SK-N-SH treated with all-trans-retinoic acid at 6 μM for 48 hours (cell line): ENCODE measurements around the gene EDAR.

Experiments
- ATAC-seq: fragments of 200-7000 bp; cut with Tn5 transposase; 3 replicates; pipeline ENCODE4 v1.9.1; 2020; ENCODE audit warnings: mild to moderate bottlenecking, moderate library complexity
- ARNTL ChIP-seq: fragments of 450-650 bp; formaldehyde crosslinking; IDR thresholded peaks from 2 replicates; pipeline ENCODE4 v1.5.0; 2020; ENCODE audit warnings: low read depth, mild to moderate bottlenecking, moderate library complexity, borderline replicate concordance
- BACH2 ChIP-seq: fragments of 250-450 bp; sonication (Bioruptor Pico); IDR thresholded peaks from 2 replicates; pipeline ENCODE4 v1.9.0; 2021; ENCODE audit warnings: mild to moderate bottlenecking, borderline replicate concordance
- ESRRG ChIP-seq: fragments of 250-450 bp; sonication (Bioruptor Pico); IDR thresholded peaks from 2 replicates; pipeline ENCODE4 v1.6.1; 2021; ENCODE audit warnings: mild to moderate bottlenecking
- GLIS3 ChIP-seq: fragments of 250-450 bp; sonication (Bioruptor Pico); IDR thresholded peaks from 2 replicates; pipeline ENCODE4 v1.5.0; 2020; ENCODE audit warnings: mild to moderate bottlenecking, moderate library complexity
- ISL1 ChIP-seq: fragments of 250-450 bp; sonication (Bioruptor Pico); IDR thresholded peaks from 2 replicates; pipeline ENCODE4 v2.1.2; 2022; ENCODE audit warnings: mild to moderate bottlenecking, moderate library complexity
- OSR1 ChIP-seq: fragments of 250-450 bp; sonication (Bioruptor Pico); IDR thresholded peaks from 2 replicates; pipeline ENCODE4 v1.8.0; 2022; ENCODE audit warnings: moderate library complexity, mild to moderate bottlenecking, inconsistent platforms
- RARB ChIP-seq: fragments of 250-450 bp; sonication (Bioruptor Pico); IDR thresholded peaks from 2 replicates; pipeline ENCODE4 v1.8.0; 2021; ENCODE audit warnings: mild to moderate bottlenecking, moderate library complexity
- SNAI2 ChIP-seq: fragments of 250-450 bp; sonication (Bioruptor Pico); IDR thresholded peaks from 2 replicates; pipeline ENCODE4 v1.5.0; 2020; ENCODE audit warnings: mild to moderate bottlenecking, moderate library complexity
- TCF4 ChIP-seq: fragments of 250-450 bp; sonication (Bioruptor Pico); IDR thresholded peaks from 2 replicates; pipeline ENCODE4 v1.8.0; 2021; ENCODE audit warnings: mild to moderate bottlenecking, moderate library complexity, borderline replicate concordance
- TOX ChIP-seq: fragments of 250-450 bp; sonication (Bioruptor Pico); IDR thresholded peaks from 2 replicates; pipeline ENCODE4 v1.8.0; 2021; ENCODE audit warnings: mild to moderate bottlenecking, moderate library complexity, borderline replicate concordance
- ZC3H10 ChIP-seq: fragments of 250-450 bp; sonication (Bioruptor Pico); IDR thresholded peaks from 2 replicates; pipeline ENCODE4 v1.5.1; 2021; ENCODE audit warnings: mild to moderate bottlenecking, moderate library complexity
- ZFP3 ChIP-seq: fragments of 250-450 bp; sonication (Bioruptor Pico); IDR thresholded peaks from 2 replicates; pipeline ENCODE4 v1.5.0; 2020; ENCODE audit warnings: mild to moderate bottlenecking, moderate library complexity
- ZFP30 ChIP-seq: fragments of 450-650 bp; formaldehyde crosslinking; IDR thresholded peaks from 2 replicates; pipeline ENCODE4 v1.5.0; 2022; ENCODE audit warnings: mild to moderate bottlenecking, moderate library complexity
- ZNF565 ChIP-seq: fragments of 450-650 bp; formaldehyde crosslinking; conservative IDR thresholded peaks from 2 replicates; pipeline ENCODE4 v1.5.0; 2020; ENCODE audit warnings: low read depth, mild to moderate bottlenecking, moderate library complexity
- ZNF70 ChIP-seq: fragments of 450-650 bp; formaldehyde crosslinking; IDR thresholded peaks from 2 replicates; pipeline ENCODE4 v1.5.0; 2020; ENCODE audit warnings: mild to moderate bottlenecking, moderate library complexity
- ZNF8 ChIP-seq: fragments of 450-650 bp; formaldehyde crosslinking; IDR thresholded peaks from 2 replicates; pipeline ENCODE4 v1.5.0; 2020; ENCODE audit warnings: mild to moderate bottlenecking, moderate library complexity
- TF ChIP-seq, protein P1 (sequence below): fragments of 250-450 bp; sonication (Bioruptor Pico); IDR thresholded peaks from 2 replicates; pipeline ENCODE4 v1.5.0; 2020; ENCODE audit warnings: mild to moderate bottlenecking, moderate library complexity
- TF ChIP-seq, protein P2 (sequence below): fragments of 250-450 bp; sonication (Bioruptor Pico); IDR thresholded peaks from 2 replicates; pipeline ENCODE4 v1.8.0; 2020; ENCODE audit warnings: mild to moderate bottlenecking, moderate library complexity, borderline replicate concordance
- TF ChIP-seq, protein P3 (sequence below): fragments of 250-450 bp; sonication (Bioruptor Pico); IDR thresholded peaks from 2 replicates; pipeline ENCODE4 v1.5.1; 2021; ENCODE audit warnings: mild to moderate bottlenecking, moderate library complexity

The EDAR gene

DNA sequence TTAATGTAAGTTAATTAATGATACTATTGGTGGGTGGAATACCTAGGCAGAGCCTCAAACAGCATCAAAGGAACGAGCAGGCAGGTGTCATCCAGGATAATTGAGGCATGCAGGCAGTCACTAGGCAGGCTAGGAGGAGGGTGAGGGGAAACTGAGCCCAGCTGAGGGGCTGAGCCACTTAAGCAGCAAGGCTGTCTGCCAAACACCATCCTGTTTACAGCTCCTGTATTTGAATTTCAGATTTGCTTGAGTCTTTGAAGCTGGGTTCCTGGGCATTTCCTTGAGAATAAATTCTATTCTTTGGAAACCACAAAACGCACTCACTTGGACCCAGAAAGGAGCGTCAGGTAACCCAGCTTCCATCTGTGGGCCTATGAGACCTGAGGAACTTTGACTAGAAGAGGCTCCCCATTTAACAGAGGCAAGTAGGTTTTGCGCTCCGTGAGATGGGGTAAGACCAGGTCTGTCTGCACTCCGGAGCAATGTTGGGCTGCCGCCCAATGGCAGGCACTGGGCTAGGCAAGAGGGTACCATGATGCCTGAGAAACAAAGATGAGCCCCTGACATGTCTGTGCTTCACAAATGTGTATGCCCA is 2.0 kb downstream of the EDAR start (continued):
- no peak for TF ChIP-seq ZFP30 (CRISPR knock-in tag)
- no peak for TF ChIP-seq RARB
- TF ChIP-seq, protein P1, sequence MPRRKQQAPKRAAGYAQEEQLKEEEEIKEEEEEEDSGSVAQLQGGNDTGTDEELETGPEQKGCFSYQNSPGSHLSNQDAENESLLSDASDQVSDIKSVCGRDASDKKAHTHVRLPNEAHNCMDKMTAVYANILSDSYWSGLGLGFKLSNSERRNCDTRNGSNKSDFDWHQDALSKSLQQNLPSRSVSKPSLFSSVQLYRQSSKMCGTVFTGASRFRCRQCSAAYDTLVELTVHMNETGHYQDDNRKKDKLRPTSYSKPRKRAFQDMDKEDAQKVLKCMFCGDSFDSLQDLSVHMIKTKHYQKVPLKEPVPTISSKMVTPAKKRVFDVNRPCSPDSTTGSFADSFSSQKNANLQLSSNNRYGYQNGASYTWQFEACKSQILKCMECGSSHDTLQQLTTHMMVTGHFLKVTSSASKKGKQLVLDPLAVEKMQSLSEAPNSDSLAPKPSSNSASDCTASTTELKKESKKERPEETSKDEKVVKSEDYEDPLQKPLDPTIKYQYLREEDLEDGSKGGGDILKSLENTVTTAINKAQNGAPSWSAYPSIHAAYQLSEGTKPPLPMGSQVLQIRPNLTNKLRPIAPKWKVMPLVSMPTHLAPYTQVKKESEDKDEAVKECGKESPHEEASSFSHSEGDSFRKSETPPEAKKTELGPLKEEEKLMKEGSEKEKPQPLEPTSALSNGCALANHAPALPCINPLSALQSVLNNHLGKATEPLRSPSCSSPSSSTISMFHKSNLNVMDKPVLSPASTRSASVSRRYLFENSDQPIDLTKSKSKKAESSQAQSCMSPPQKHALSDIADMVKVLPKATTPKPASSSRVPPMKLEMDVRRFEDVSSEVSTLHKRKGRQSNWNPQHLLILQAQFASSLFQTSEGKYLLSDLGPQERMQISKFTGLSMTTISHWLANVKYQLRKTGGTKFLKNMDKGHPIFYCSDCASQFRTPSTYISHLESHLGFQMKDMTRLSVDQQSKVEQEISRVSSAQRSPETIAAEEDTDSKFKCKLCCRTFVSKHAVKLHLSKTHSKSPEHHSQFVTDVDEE (CRISPR knock-in tag) = no peak
- no peak for TF ChIP-seq SNAI2 (CRISPR knock-in tag)
- no peak for TF ChIP-seq GLIS3 (CRISPR knock-in tag)
- no peak for TF ChIP-seq ZNF8 (CRISPR knock-in tag)

DNA sequence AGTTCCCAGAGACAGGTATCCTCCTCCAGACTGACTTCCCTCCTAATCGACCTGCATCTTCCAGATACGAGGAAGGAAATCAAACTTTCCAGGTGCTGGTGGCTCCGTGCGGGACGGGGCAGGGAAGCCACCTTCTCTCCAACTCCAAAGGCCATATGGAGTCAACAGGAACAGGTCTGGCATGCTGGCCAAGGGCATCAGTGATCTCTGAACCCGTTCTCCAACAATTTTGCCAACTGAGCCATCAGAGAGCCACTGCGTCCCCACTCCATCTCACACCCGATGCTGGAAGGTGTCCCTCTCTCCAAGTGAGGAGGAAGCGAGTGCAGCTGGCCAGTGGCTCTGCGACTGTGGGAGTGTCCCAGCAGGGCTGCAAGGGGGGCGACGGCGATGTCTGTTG is 5.4 kb downstream of the EDAR start:
- no peak for ATAC-seq
- TF ChIP-seq ZC3H10 (CRISPR knock-in tag) = no peak
- TF ChIP-seq, protein P2, sequence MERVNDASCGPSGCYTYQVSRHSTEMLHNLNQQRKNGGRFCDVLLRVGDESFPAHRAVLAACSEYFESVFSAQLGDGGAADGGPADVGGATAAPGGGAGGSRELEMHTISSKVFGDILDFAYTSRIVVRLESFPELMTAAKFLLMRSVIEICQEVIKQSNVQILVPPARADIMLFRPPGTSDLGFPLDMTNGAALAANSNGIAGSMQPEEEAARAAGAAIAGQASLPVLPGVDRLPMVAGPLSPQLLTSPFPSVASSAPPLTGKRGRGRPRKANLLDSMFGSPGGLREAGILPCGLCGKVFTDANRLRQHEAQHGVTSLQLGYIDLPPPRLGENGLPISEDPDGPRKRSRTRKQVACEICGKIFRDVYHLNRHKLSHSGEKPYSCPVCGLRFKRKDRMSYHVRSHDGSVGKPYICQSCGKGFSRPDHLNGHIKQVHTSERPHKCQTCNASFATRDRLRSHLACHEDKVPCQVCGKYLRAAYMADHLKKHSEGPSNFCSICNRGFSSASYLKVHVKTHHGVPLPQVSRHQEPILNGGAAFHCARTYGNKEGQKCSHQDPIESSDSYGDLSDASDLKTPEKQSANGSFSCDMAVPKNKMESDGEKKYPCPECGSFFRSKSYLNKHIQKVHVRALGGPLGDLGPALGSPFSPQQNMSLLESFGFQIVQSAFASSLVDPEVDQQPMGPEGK (CRISPR knock-in tag) = no peak

DNA sequence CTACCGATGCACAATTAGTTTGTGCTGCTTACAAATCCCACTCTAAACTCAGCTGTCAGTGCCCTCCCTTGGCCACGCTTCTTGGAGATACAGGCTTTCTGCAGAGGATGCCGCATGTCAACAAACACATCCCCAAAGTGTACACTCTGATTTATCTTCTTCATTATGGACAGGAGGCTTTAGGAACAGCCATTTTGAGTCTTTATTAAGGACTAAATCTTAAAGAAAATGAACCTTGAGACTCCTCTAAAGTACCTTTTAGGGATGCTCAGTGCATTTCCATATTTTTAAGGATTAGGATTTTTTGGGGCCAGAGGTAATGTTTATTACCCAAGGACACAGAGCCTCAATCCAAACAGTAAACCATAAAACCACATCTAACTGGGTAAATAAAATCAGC is 6.0 kb downstream of the EDAR start:
- ATAC-seq = no peak

More for the DNA sequence above, 6.0 kb downstream of the EDAR start:
- TF ChIP-seq OSR1 (CRISPR knock-in tag) (no peak), ZNF70 (CRISPR knock-in tag) (no peak), ZNF565 (CRISPR knock-in tag) (no peak), BACH2 (no peak), TCF4 (no peak), ESRRG (CRISPR knock-in tag) (no peak), TOX (CRISPR knock-in tag) (no peak), ARNTL (CRISPR knock-in tag) (no peak), ZFP30 (CRISPR knock-in tag) (no peak), ZFP3 (CRISPR knock-in tag) (no peak), ISL1 (no peak)
- TF ChIP-seq, protein P3, sequence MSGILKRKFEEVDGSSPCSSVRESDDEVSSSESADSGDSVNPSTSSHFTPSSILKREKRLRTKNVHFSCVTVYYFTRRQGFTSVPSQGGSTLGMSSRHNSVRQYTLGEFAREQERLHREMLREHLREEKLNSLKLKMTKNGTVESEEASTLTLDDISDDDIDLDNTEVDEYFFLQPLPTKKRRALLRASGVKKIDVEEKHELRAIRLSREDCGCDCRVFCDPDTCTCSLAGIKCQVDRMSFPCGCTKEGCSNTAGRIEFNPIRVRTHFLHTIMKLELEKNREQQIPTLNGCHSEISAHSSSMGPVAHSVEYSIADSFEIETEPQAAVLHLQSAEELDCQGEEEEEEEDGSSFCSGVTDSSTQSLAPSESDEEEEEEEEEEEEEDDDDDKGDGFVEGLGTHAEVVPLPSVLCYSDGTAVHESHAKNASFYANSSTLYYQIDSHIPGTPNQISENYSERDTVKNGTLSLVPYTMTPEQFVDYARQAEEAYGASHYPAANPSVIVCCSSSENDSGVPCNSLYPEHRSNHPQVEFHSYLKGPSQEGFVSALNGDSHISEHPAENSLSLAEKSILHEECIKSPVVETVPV (CRISPR knock-in tag) = no peak
- TF ChIP-seq, protein P1 (CRISPR knock-in tag) = no peak
- TF ChIP-seq, protein P2 (CRISPR knock-in tag) = no peak
